Activated naive CD8-positive, alpha-beta T cell treated with anti-CD3 and anti-CD28 coated beads, Interleukin-2, amount 10 ng/mL, durations not matched to agents 7 days and 5 days (primary cell): ENCODE measurements around the gene ATG4A. TPM values are rescaled to one million over a fixed set of nuclear protein-coding genes. Genes with fewer than 3 reads are reported as not detected.

Source experiments
- ATAC-seq: fragments of 150-1000 bp; cut with Tn5 transposase; one replicate; pipeline ENCODE4 v1.10.0; 2021; ENCODE audit warnings: low read depth, moderate library complexity
- POLR2A ChIA-PET: fragments of 350-600 bp; sonication (Branson Sonifier 250); formaldehyde crosslinking; loops from one replicate; lab custom pipeline; 2021; ENCODE audit warnings: antibody characterized with exemption; lab: Charles Lee
- DNase-seq: peaks from one replicate; pipeline ENCODE4 v3.0.0; 2021
- H3K27ac Mint-ChIP-seq: one replicate; pipeline ENCODE4 v1.8.0; 2022; ENCODE audit warnings: mild to moderate bottlenecking, mixed read lengths
- H3K27me3 Mint-ChIP-seq: one replicate; pipeline ENCODE4 v1.8.0; 2022; ENCODE audit warnings: mild to moderate bottlenecking, moderate library complexity, mixed read lengths
- H3K36me3 Mint-ChIP-seq: one replicate; pipeline ENCODE4 v1.8.0; 2021; ENCODE audit warnings: mild to moderate bottlenecking, mixed read lengths
- H3K4me1 Mint-ChIP-seq: one replicate; pipeline ENCODE4 v1.8.0; 2021; ENCODE audit warnings: mixed read lengths
- H3K4me3 Mint-ChIP-seq: one replicate; pipeline ENCODE4 v1.8.0; 2022; ENCODE audit warnings: mild to moderate bottlenecking, moderate library complexity, mixed read lengths
- H3K9me3 Mint-ChIP-seq: one replicate; pipeline ENCODE4 v1.8.0; 2021; ENCODE audit warnings: mixed read lengths
- total RNA-seq, 2 experiments: library from RNA; stranded (reverse); gene quantifications; one replicate each; pipeline ENCODE4 v1.2.3, GENCODE V29; 2021

ATG4A gene
- total RNA-seq, 2 experiments from 2014 or later = 10.3 to 10.9 TPM

DNA sequence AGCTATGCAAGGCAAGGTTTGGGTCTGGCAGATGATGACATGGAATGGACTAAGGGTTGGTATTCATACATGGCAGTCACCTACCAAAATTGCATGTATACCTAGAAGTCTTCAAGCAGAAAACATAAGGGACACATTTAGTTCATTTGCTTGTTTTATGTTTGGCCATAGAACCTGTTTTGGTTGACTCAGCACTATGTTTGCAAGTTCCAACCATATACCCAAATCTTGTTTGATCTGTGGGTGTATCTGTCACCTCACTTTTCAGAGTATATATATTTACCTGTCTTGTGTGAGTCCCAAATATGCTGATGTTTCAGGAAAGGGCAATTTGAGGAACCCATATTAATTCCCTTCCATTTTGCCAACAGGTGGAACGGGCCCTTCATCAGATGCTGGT is 39.3 kb downstream of the ATG4A start:
- Mint-ChIP-seq H3K4me3 (no peak overlapping the region), H3K9me3 (no peaks in the 10 kb centered on the region), H3K27ac (no peak overlapping the region), H3K4me1 (no peaks in the 10 kb centered on the region), H3K36me3 (peaks cover 12% of the 10 kb centered on the region), H3K27me3 (no peaks in the 10 kb centered on the region)
- POLR2A ChIA-PET = no interaction called here
- DNase-seq = no peak
- no peak for ATAC-seq

DNA sequence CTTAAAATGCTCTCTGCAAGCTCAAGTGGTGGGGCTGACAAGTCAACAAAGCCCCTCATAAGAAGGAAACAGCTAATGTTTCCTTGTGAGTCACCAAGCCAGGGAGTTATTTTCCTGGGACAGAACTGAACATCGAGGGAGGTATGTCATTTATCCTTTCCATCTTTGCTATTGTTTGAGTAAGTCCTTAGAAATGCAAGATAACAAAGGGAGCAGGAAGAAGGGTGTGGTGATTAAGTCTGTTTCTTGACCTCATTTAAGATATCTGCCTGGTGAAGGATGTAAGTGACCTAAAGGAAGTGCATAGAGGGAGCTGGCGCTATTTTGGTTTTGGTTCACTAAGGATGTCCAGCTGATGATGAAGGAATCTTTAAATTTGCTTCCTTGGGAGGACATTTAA is 39.9 kb downstream of the ATG4A start:
- Mint-ChIP-seq H3K4me1 (no peaks in the 10 kb centered on the region), H3K4me3 (no peak overlapping the region), H3K27me3 (no peaks in the 10 kb centered on the region), H3K9me3 (no peaks in the 10 kb centered on the region), H3K36me3 (peaks cover 12% of the 10 kb centered on the region), H3K27ac (no peak overlapping the region)
- POLR2A ChIA-PET = no interaction called here
- DNase-seq = no peak
- ATAC-seq = no peak

DNA sequence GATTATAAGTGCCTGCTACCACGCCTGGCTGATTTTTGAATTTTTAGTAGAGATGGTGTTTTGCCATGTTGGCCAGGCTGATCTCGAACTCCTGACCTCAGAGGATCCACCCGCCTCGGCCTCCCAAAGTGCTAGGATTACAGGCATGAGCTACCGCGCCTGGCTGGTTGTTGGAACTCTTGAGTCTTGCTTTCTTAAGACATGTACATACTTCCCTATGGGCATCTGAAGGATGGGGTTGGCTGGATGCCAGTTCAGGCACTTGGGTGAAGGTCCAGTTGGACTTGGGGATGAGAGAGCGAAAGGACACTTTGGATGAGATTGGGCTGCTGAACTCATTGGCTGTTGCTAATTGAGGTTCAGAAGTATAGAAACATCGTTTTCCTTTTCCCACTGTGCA is 40.5 kb downstream of the ATG4A start:
- no peak for DNase-seq
- Mint-ChIP-seq H3K4me3 (no peak overlapping the region), H3K27me3 (no peaks in the 10 kb centered on the region), H3K4me1 (no peaks in the 10 kb centered on the region), H3K36me3 (peaks cover 12% of the 10 kb centered on the region), H3K27ac (no peak overlapping the region), H3K9me3 (no peaks in the 10 kb centered on the region)
- no peak for ATAC-seq
- POLR2A ChIA-PET = no interaction called here

DNA sequence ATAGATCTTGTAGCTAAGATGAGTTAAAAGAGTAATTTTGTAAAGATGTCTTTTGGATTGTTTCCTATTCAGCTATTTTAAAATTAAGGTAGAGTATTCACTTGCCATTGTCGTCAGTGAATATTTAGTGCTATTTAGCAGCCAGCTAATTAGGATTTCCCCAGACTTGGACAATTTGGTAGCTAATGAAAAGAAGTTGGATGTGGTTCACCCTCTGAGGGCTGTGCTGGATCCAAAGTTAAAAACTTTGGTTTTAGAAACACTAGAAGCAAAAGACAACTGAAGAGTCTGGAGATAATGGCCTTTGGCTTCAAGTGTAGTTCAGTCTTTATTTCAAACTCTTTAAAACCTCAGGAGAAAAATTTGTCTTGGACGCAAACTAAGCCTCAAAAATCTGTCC is 41.3 kb downstream of the ATG4A start:
- POLR2A ChIA-PET = no interaction called here
- Mint-ChIP-seq H3K4me3 (no peak overlapping the region), H3K27me3 (no peaks in the 10 kb centered on the region), H3K9me3 (no peaks in the 10 kb centered on the region), H3K27ac (no peak overlapping the region), H3K36me3 (peaks cover 12% of the 10 kb centered on the region), H3K4me1 (no peaks in the 10 kb centered on the region)
- no peak for DNase-seq
- ATAC-seq = no peak

DNA sequence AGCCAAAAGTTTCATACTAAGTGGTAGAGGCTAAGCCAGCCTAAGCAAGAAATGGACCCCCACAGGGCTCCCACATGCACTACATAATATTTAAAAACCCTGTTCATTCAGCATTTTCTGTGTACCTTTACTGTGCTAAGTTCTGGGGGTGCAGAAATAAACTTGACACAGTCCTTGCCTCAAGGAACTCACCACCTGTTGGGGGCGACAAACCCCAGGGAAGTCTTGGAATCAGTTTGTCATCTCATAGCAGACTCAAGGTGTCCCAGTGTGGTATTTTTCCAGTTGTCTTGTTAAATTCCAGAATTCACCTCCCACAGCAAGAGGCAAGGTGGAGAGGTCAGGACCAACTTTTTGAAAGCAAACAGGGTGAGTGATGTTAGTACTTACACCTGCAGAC is 43.1 kb downstream of the ATG4A start:
- ATAC-seq (no peak), DNase-seq (no peak)
- no peaks in the 10 kb centered on the region for H3K27me3 Mint-ChIP-seq
- no peak overlapping the region for H3K4me3 Mint-ChIP-seq
- H3K36me3 Mint-ChIP-seq = peaks cover 15% of the 10 kb centered on the region
- H3K9me3 Mint-ChIP-seq = no peaks in the 10 kb centered on the region
- no peak overlapping the region for H3K27ac Mint-ChIP-seq
- peaks cover 2% of the 10 kb centered on the region for H3K4me1 Mint-ChIP-seq
- POLR2A ChIA-PET = no interaction called here

DNA sequence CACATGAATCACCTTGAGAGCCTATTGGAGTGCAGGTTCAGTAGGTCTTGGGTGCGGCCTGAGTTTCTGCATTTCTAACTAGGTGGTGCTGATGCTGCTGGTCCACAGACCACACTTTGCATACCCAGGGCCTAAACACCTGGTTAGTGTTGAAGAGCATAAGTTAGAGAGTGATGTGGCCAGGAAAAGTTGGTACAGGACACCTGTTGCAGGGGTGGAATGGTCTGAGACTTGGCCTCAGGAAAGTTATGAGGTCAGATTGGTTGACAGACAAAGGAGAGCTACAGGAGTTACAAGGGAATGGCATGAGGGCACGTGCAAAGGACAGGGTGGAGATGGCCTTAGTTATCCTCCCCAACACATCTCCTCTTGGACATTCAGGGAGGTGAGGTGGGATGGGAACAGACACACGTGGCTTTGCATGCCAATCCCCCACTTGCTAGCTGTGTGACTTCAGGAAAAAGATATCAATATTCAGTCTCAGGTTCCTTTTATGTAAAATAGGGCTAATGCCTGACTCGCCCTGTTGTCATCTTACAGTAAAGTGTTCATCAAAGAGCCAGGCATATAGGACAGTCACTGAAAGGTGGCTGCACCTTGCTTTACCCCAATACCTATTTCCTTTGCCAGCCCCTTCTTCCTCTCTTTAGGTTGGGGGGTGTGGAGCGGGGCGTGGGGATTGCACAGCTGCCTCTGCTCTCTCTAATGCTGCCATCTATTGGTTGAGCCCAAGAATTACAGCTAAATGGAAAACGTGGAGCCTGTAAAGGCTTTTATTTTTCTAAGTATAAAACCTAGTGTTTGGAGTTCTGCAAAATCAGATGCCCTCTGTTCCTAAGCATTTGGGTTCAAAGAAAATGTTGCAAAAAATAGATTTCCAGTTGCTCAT is 47.5 kb downstream of the ATG4A start:
- H3K27me3 Mint-ChIP-seq = no peaks in the 10 kb centered on the region
- no peak overlapping the region for H3K27ac Mint-ChIP-seq
- H3K36me3 Mint-ChIP-seq = peaks cover 11% of the 10 kb centered on the region
- ATAC-seq (no peak), DNase-seq (no peak)
- H3K4me1 Mint-ChIP-seq = peaks cover 2% of the 10 kb centered on the region
- POLR2A ChIA-PET = no interaction called here
- no peak overlapping the region for H3K4me3 Mint-ChIP-seq
- H3K9me3 Mint-ChIP-seq = no peaks in the 10 kb centered on the region

DNA sequence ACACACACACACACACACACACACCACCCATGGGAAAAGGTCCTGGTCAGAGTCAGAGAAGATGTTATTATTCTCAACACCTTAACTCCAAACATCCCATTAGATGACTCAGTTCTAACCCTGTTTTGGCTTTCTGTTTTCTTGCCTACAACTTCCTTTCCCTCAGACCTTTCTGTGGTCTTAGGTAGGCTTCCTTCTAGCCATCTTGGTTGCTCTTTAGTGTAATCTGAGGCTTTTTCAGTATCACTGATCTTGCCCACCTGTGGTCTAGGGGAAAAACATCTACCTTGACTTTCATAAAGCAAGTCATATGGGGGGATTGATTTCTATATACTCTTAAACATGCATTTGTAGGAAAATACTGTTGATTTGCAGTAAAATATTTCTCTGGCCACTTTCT is 56.9 kb downstream of the ATG4A start:
- POLR2A ChIA-PET = no interaction called here
- H3K4me3 Mint-ChIP-seq = peak overlapping the region; percentile 39
- ATAC-seq (peak; percentile 70), DNase-seq (no peak)
- peak overlapping the region; percentile 60 for H3K27ac Mint-ChIP-seq
- H3K36me3 Mint-ChIP-seq = peaks cover 46% of the 10 kb centered on the region
- H3K4me1 Mint-ChIP-seq = peaks cover 13% of the 10 kb centered on the region
- H3K9me3 Mint-ChIP-seq = no peaks in the 10 kb centered on the region
- peaks cover 2% of the 10 kb centered on the region for H3K27me3 Mint-ChIP-seq

DNA sequence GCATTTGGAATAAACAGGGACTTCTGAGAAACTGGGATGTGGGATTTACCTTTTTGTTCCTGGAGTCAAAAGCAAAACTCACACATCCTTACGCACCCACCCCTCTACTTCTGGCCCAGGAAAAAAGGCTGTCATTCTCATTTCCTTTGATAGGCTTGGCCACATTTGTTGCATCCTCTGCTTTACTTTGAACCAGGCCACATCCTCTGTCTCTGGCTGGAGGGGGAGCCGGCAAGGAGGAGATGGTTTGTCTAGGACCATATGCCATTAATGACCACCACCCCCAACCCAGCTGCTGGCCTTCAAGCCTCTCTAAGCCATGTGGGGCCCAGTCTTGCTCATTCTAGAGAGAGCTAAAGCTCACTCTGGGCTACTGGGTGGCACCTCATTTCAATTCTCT is 64.5 kb downstream of the ATG4A start:
- Mint-ChIP-seq H3K27me3 (peaks cover 2% of the 10 kb centered on the region), H3K27ac (no peak overlapping the region), H3K4me1 (peaks cover 15% of the 10 kb centered on the region), H3K4me3 (no peak overlapping the region), H3K9me3 (no peaks in the 10 kb centered on the region), H3K36me3 (peaks cover 27% of the 10 kb centered on the region)
- DNase-seq (no peak), ATAC-seq (peak; percentile 58)
- POLR2A ChIA-PET = no interaction called here

DNA sequence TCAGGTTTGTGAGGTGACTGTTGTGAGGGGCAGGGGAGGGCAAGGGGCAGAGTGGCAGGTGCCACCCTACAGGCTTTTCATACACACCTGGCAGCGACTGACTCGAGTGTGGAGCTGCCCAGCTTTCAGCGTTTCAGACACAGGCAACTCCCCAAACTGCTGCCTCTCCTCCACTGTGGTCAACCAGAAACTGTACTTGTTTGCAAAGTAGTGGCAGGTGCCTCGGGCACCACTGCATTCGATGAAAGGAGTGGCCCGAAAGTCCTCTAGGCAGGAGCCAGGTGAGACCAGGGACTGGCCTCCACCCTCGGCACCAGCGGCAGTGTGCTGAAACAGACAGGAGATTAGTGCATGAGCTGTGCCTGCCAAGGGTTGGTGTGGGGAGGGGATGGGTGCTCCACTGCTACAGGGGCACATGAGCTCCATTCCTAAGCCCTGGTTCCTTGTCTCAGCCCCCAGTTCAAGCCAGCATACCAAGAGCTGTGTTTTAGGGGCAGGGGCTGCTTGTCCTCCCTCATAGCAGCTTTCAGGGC is 65.4 kb downstream of the ATG4A start:
- no peaks in the 10 kb centered on the region for H3K27me3 Mint-ChIP-seq
- no peak overlapping the region for H3K4me3 Mint-ChIP-seq
- POLR2A ChIA-PET = no interaction called here
- no peak overlapping the region for H3K27ac Mint-ChIP-seq
- H3K4me1 Mint-ChIP-seq = peaks cover 14% of the 10 kb centered on the region
- H3K9me3 Mint-ChIP-seq = no peaks in the 10 kb centered on the region
- H3K36me3 Mint-ChIP-seq = peaks cover 22% of the 10 kb centered on the region
- ATAC-seq (no peak), DNase-seq (no peak)

DNA sequence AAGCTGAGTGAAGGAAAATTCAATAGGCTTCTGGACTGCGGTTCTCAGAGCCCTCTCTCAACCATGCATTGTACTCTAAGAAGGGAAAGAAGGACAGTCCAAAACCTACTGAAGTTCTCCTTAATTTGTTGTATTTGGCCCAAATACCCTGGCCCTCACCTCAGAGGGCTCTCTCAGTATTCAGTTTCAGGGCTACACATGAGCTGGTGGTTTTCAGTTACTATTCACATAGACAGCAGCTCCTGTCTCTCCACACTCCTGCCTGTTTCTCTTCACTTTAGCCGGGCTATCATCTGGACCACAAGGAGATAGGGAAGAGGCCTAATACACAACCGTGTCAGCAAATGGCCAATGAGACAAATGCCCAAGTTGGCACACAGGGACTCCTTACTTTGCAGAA is 66.0 kb downstream of the ATG4A start:
- POLR2A ChIA-PET = no interaction called here
- Mint-ChIP-seq H3K27ac (no peak overlapping the region), H3K36me3 (peaks cover 20% of the 10 kb centered on the region), H3K4me3 (no peak overlapping the region), H3K9me3 (no peaks in the 10 kb centered on the region), H3K4me1 (peaks cover 14% of the 10 kb centered on the region), H3K27me3 (peaks cover 2% of the 10 kb centered on the region)
- DNase-seq = no peak
- ATAC-seq = no peak

DNA sequence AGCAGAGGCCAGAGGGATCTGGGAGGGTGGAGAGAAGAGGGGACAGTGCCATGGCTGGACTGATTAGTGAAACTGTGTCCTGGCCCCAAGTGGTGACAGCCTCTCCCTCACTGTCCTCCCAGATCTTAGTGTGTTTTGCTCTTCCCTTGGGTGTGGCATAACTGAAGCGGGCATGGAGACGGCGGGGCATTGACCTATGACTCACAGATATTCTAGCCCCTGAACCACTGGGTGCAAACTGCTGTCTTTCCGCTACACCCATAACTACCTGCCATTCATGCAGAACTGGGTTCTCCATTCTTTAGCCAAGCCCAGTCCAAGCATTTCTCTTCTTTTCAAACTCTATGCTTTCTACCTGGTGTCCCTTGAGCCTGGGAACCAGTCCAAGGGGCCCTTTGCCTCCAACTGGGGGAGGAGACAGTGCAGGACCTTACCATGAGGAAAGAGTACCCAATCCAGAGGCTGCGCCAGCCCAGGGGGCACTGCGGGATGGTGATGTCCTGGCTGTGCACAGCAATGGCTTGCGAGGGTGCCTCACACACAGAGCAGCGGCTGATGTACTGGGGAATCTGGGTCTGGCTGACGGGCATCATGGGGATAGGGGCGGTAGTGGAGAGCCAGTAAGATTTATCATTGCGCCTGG is 67.6 kb downstream of the ATG4A start:
- DNase-seq (no peak), ATAC-seq (no peak)
- peaks cover 8% of the 10 kb centered on the region for H3K36me3 Mint-ChIP-seq
- peaks cover 2% of the 10 kb centered on the region for H3K27me3 Mint-ChIP-seq
- H3K27ac Mint-ChIP-seq = no peak overlapping the region
- no peak overlapping the region for H3K4me3 Mint-ChIP-seq
- POLR2A ChIA-PET = no interaction called here
- no peaks in the 10 kb centered on the region for H3K9me3 Mint-ChIP-seq
- H3K4me1 Mint-ChIP-seq = peaks cover 14% of the 10 kb centered on the region

DNA sequence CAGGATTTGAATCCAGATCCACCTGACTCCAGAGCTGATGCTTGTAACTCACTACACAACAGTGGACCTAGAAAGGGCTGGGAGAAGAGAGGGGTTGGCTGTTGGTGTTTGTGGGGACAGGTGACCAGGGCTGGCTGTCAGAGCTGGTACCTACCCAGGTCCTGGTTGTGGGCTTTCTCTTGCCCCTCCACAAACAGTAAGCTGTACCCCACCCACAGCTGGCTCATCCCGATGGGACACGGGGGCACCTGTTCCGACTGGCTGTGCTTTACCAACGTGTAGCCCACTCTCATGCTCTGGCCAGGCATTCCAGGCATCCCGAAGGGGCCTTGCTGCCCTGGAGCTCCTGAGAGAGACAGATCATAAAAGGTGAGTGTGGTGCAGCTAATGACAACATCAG is 68.7 kb downstream of the ATG4A start:
- DNase-seq (no peak), ATAC-seq (no peak)
- POLR2A ChIA-PET = no interaction called here
- no peak overlapping the region for H3K4me3 Mint-ChIP-seq
- peaks cover 2% of the 10 kb centered on the region for H3K27me3 Mint-ChIP-seq
- H3K9me3 Mint-ChIP-seq = no peaks in the 10 kb centered on the region
- peaks cover 3% of the 10 kb centered on the region for H3K36me3 Mint-ChIP-seq
- peaks cover 13% of the 10 kb centered on the region for H3K4me1 Mint-ChIP-seq
- H3K27ac Mint-ChIP-seq = no peak overlapping the region

DNA sequence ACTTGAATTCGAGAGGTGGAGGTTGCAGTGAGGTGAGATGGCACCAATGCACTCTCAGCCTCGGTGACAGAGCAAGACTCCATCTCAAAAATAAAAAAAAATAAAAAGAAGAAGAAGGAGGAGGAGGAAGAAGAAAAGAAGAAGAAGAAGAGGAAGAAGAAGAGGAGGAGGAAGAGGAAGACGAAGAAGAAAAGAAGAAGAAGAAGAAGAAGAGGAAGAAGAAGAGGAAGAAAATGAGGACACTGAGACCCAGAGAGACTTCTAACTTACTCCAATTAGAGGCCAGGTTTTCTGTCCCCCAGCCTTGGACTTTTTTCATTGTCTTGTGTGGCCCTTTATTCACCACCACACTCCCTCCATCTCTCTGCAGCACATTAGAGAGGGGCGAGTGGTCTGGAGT is 70.7 kb downstream of the ATG4A start:
- no peaks in the 10 kb centered on the region for H3K9me3 Mint-ChIP-seq
- H3K4me3 Mint-ChIP-seq = no peak overlapping the region
- H3K36me3 Mint-ChIP-seq = no peaks in the 10 kb centered on the region
- peaks cover 2% of the 10 kb centered on the region for H3K27me3 Mint-ChIP-seq
- no peak overlapping the region for H3K27ac Mint-ChIP-seq
- no peaks in the 10 kb centered on the region for H3K4me1 Mint-ChIP-seq
- POLR2A ChIA-PET = no interaction called here
- no peak for ATAC-seq
- DNase-seq = no peak
